Measurements from ENCODE around the gene GSAP. TPM values are rescaled to one million over a fixed set of nuclear protein-coding genes. Genes with fewer than 3 reads are reported as not detected.

GSAP gene
- total and polyA plus RNA-seq, 8 donors: 34.1 to 60.1 (median 45.7) TPM

DNA sequence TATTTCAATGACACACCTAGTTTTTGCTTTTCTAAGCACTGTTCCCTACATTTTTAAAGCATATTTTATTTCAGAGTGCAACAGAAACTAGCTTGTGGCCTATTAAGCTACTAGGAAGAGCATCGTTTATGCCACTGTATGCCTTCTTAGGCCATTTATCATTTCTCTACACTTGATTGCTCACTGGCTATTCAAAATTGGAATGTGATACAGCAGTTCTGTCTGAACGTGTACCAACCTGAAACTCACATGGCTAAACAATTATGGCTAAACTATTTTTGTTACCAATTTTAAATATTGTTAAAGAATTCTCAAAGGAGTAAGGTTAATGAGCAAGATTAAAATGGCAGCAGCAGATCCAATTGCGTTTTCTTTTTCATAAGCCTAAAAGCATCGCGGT lies 105.2 kb downstream of the GSAP start:
- Histone ChIP-seq H3K36me3 (peaks cover 0 to 66% of the 10 kb centered on the region in 2 donors), H3K27me3 (no peaks in the 10 kb centered on the region), H3K4me3 (no peak overlapping the region), H3K4me1 (no peaks in the 10 kb centered on the region), H3K9me3 (no peaks in the 10 kb centered on the region), H3K27ac (no peak overlapping the region)
- ATAC-seq (no peak), DNase-seq (no peak)
- TF ChIP-seq, protein P1, sequence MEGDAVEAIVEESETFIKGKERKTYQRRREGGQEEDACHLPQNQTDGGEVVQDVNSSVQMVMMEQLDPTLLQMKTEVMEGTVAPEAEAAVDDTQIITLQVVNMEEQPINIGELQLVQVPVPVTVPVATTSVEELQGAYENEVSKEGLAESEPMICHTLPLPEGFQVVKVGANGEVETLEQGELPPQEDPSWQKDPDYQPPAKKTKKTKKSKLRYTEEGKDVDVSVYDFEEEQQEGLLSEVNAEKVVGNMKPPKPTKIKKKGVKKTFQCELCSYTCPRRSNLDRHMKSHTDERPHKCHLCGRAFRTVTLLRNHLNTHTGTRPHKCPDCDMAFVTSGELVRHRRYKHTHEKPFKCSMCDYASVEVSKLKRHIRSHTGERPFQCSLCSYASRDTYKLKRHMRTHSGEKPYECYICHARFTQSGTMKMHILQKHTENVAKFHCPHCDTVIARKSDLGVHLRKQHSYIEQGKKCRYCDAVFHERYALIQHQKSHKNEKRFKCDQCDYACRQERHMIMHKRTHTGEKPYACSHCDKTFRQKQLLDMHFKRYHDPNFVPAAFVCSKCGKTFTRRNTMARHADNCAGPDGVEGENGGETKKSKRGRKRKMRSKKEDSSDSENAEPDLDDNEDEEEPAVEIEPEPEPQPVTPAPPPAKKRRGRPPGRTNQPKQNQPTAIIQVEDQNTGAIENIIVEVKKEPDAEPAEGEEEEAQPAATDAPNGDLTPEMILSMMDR (IDR thresholded peaks at IDR 0.05): no peak
- intact Hi-C loops (cut with DNase I): no loop called here

DNA sequence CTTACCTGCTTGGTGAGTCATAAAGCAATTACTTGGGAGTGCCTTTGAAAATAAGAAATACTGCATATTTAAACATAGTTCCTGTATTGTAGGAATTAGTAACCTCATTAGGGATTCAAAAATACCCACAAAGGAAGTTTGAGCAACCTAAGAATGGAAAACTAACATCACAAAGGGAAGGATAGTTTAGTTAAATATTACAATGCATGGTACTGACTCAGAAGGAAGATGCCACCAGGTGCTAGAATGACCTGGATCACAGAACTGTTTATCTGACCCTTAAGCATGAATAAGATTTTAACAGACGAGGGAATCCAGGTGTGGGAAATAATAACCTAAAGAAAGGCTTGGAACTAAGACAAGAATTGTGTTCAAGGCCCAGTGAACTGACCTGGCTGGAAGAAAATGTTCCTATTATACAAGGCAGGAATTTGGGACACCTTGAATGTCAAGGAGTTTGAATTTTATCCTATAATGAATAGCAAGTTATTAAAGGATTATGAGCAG lies 106.4 kb downstream of the GSAP start:
- TF ChIP-seq, protein P1 (IDR thresholded peaks at IDR 0.05): no peak
- Histone ChIP-seq H3K27ac (no peak overlapping the region), H3K9me3 (no peaks in the 10 kb centered on the region), H3K4me3 (no peak overlapping the region), H3K27me3 (no peaks in the 10 kb centered on the region), H3K4me1 (no peaks in the 10 kb centered on the region), H3K36me3 (peaks cover 0 to 59% of the 10 kb centered on the region in 2 donors)
- intact Hi-C loops (cut with DNase I): no loop called here
- ATAC-seq (no peak), DNase-seq (no peak)

DNA sequence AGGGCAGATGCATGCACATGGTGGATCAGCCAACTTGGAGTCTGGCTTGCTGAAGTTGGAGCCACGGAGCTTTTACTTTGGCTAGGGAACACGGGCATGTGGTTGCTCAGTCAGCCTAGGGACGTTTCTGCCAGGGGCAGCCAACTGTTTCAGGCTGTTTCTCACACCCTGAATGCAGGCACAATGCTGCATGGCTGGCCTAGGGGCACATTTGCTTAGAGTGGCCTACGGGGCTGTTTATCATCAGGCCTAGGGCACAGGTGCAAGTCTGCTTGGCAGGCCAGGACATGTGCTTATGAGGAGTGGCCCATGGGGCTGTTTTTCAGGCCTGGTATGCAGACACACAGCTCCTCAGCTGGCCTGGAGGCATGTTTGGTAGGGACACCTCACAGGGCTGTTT lies 107.4 kb downstream of the GSAP start:
- H3K4me1 ChIP-seq: no peaks in the 10 kb centered on the region
- no peaks in the 10 kb centered on the region for H3K27me3 ChIP-seq
- ATAC-seq (no peak), DNase-seq (no peak)
- intact Hi-C loops (cut with DNase I): no loop called here
- no peaks in the 10 kb centered on the region for H3K9me3 ChIP-seq
- no peak overlapping the region for H3K4me3 ChIP-seq
- peaks cover 0 to 49% of the 10 kb centered on the region in 2 donors for H3K36me3 ChIP-seq
- H3K27ac ChIP-seq: no peak overlapping the region
- TF ChIP-seq, protein P1 (IDR thresholded peaks at IDR 0.05): no peak

DNA sequence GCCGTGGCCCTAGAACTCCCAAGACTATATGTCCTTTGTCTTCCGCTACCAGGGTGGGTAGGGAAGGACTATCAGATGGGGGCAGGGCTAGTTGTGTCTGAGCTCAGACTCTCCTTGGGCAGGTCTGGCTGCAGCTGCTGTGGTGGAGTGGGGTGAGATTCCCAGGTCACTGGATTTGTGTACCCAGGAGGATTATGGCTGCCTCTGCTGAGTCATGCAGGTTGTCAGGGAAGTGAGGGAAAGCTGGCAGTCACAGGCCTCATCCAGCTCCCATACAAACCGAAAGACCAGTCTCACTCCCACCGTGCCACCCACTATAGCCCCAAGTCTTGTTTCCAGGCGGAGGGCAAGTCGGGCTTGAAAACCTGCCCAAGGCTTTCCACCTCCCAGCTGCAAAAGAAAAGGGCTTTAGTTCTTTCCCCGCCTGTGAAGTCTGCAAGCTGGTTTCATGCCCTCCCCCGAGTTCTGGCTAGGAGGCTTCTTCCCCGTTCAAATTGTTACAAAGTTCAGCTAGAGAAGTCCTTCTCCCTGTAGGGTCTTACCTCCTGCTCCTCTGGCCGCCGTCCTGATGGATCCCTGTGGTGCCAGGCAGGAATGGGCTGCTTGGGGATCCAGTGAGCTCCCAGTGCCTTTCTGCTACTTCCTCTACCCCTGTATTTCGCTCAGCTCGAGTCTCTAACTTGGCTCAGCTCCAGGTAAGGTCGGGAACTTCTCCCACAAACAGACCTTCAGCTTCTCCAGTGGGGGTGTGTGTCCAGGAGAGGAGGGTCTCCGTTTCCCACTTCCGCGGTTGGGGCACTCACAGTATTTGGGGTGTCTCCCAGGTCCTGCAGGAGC lies 109.7 kb downstream of the GSAP start:
- Histone ChIP-seq H3K27me3 (no peaks in the 10 kb centered on the region), H3K4me1 (no peaks in the 10 kb centered on the region), H3K36me3 (peaks cover 0 to 26% of the 10 kb centered on the region in 2 donors), H3K9me3 (peaks cover 0 to 2% of the 10 kb centered on the region in 2 donors), H3K4me3 (no peak overlapping the region), H3K27ac (no peak overlapping the region)
- DNase-seq (no peak), ATAC-seq (no peak)
- TF ChIP-seq, protein P1 (IDR thresholded peaks at IDR 0.05): no peak
- intact Hi-C loops (cut with DNase I): no loop called here

DNA sequence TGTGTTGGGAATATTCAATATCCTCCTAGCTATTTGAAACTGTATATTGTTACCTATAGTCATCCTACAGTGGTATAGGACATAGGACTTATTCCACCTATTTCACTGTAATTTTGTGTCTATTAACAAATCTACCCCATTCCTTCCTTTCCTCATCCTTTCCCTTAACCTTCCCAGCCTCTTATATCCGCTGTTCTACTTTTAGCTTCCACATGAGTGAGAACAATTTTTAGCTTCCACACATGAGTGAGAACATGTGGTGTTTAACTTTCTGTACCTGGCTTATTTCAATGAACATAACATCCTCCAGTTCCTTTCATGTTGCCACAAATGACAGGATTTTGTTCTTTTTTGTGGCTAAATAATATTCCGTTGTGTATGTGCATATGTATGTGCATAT lies 120.6 kb downstream of the GSAP start:
- ATAC-seq: no peak
- Histone ChIP-seq H3K4me1 (no peaks in the 10 kb centered on the region), H3K36me3 (no peaks in the 10 kb centered on the region), H3K4me3 (no peak overlapping the region), H3K27me3 (no peaks in the 10 kb centered on the region), H3K27ac (no peak overlapping the region), H3K9me3 (peaks cover 0 to 11% of the 10 kb centered on the region in 2 donors)
- TF ChIP-seq, protein P1 (IDR thresholded peaks at IDR 0.05): no peak
- no peak for DNase-seq
- intact Hi-C loops (cut with DNase I): no loop called here

All from left lung (tissue), 10 donors.